ENCODE results near the gene PARP1.
"Not testable (repeated sequence)": the region's sequence is repeated elsewhere in the genome, so short reads cannot be mapped to it uniquely, and the experiment has no call there.

The PARP1 gene

GRCh38 chr1:226428791-226429461 is 21.0 kb upstream of the PARP1 start:
- DNase-seq, result peak; percentile 70

GRCh38 chr1:226428348-226428747 is 20.5 kb upstream of the PARP1 start:
- DNase-seq, result no peak

DNA sequence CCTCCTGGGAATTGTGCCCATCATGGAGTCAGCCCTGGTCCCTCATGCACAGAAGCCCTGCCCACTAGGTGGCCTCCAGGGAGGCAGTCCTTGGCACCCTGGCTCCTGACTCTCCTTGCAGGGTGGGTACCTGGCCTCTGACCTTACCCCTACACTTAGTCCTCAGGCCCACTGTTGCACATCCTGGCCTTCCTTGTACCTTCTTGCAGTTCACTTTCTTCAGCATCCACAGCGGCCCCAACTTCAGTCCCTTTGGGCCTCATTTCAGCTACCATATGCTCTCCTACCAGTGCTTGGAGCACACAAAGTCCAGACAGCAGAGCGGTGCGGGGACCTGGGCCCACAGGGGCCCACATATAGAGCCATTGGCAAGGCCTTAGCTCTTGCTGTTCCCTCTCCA is 19.2 kb upstream of the PARP1 start:
- no peak for DNase-seq

DNA sequence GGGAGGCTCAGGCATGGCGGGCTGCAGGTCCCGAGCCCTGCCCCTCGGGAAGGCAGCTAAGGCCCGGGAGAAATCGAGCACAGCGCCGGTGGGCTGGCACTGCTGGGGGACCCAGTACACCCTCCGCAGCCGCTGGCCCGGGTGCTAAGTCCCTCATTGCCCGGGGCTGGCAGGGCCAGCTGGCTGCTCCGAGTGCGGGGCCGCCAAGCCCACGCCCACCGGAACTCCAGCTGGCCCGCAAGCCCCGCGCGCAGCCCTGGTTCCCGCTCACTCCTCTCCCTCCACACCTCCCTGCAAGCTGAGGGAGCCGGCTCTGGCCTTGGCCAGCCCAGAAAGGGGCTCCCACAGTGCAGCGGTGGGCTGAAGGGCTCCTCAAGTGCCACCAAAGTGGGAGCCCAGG is 18.5 kb upstream of the PARP1 start:
- not testable (repeated sequence) for DNase-seq

DNA sequence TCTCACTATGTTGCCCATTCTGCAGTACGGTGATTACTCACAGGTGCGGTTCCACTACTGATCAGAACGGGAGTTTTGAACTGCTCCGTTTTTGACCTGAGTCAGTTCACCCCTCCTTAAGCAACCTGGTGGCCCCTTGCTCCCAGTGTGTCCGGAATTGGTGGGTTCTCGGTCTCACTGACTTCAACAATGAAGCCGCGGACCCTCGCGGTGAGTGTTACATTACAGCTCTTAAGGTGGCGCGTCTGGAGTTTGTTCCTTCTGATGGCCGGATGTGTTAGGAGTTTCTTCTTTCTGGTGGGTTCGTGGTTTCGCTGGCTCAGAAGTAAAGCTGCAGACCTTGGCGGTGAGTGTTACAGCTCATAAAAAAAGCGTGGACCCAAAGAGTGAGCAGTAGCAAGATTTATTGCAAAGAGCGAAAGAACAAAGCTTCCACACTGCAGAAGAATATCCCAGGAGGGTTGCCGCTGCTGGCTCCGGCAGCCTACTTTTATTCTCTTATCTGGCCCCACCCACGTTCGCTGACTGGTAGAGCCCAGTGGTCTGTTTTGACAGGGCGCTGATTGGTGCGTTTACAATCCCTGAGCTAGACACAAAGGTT is 17.6 kb upstream of the PARP1 start:
- DNase-seq, result no peak

GRCh38 chr1:226425004-226425378 is 17.1 kb upstream of the PARP1 start:
- DNase-seq, result no peak

DNA sequence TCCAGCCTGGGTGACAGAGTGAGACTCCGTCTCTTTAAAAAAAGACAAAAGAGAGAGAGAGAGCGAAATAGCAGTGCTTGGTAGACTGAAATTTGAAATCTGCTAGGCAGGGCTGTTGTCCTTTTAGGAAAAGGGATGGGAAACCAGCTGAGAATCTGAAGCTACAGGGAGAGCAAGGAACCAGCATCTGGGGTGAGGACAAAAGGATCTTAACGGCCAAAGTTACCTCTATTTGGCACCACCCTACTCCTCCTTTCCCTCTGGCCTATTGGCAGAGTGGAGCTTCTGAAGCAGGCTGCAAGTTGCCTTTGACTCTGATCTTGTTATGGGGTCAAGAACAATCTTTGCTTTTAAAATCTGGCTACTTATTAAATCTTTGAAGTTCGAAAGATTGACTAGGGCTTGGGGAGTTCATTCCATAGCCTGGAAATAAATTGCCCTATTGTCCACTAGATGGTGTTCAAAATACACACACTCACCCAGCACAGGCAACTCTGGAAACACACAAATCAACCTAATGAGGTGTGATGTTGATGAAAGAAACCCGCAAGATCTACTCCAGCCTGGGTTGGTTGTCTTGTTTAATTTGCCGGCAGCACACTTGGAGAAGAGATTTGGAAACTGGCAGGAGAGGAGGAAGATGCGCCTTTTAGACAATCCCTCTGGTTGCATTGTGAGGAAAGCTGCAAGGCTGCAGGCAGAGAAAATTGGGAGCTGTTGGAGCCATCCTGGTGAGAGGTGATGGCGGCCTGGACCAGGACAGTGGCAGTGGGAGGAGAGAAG is 16.5 kb upstream of the PARP1 start:
- peak; percentile 58 for DNase-seq

DNA sequence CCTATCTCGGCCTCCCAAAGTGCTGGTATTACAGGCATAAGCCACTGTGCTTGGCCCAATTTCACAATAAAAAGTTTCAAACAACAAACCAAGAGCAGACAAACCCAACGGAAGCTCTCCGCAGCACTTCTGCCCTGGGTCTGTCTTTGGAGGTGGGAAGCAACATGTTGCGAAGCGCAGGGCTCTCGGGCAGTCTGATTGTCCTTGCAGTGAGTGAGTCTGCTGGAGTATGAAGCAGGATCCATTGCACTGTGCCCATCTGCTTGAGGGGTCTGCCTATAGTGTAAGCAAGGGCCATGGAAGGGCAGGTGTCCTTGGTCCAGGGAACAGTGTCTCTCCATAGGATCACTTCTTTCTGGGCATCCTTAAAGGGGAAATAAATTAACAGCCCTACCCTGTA is 14.6 kb upstream of the PARP1 start:
- no peak for DNase-seq

DNA sequence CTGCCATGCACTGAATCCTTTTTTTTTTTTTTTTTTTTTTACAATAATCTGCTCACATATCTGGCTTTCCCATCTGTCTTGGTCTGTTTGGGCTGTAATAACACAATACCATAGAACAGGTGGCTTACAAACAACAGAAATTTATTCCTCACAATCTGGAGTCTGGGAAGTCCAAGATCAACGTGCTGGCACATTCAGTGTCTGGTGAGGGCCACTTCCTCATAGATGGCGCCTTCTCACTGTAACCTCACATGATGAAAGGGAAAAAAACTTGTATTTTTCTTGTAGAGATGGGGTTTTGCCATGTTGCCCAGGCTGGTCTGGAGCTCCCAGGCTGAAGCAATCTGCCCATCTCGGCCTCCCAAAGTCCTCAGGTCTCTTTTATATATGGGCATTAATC is 13.0 kb upstream of the PARP1 start:
- no peak for DNase-seq

DNA sequence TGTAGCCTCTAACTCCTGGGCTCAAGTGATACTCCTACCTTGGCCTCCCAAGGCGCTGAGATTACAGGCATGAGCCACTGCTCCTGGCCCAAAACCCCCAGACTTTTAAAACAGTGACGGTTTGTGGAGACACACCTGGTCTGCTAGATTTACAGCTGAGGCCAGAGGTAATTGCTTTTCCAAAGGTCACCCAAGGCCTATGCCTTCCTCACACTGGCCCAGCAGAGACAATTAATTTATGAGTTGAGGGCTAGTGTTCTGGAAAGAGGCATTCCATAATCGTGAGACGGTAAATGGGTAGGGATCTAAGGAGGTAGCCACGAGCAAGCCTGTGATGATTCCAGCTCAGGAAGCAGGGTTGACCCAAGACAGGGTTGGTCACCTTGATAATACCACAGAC is 12.4 kb upstream of the PARP1 start:
- no peak for DNase-seq

DNA sequence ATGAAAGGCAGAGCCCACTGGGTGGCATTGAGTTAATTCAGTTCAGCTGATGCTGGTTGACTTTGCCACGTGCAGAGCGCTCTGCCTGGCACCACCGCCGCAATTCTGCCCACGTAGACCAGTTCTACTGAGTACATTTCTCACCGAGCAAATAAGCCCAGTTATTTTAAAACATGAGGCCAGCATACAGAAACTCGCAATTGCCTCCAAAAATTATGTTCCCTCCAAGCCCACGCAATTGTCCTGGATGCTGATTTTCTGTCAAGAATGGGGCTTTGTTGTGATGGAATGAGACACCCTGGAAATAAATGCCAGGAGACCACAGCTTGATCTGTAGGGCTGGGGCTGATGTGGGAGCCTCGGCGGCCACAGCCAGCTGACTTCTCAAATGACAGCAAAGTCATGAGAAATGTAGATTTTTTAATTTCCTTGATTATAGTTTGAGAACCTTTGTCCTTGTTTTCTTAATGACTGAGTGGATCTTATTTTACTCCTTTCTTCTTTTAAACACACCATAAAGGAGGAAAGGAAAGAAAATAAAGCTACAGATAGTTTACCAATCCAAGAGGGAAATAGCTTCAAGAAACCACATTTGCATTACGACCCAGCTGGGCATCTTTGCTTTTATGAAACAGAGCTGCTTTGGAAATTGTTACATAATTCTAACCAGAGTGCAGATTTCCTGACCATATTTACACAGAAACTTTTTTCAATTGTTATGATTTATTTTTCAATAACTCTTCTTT is 11.6 kb upstream of the PARP1 start:
- no peak for DNase-seq

- no peak for DNase-seq
Measured at GRCh38 chr1:226417830-226418546, 10.1 kb upstream of the PARP1 start.

- no peak for DNase-seq
Measured at GRCh38 chr1:226417350-226417749, 9.5 kb upstream of the PARP1 start.

DNA sequence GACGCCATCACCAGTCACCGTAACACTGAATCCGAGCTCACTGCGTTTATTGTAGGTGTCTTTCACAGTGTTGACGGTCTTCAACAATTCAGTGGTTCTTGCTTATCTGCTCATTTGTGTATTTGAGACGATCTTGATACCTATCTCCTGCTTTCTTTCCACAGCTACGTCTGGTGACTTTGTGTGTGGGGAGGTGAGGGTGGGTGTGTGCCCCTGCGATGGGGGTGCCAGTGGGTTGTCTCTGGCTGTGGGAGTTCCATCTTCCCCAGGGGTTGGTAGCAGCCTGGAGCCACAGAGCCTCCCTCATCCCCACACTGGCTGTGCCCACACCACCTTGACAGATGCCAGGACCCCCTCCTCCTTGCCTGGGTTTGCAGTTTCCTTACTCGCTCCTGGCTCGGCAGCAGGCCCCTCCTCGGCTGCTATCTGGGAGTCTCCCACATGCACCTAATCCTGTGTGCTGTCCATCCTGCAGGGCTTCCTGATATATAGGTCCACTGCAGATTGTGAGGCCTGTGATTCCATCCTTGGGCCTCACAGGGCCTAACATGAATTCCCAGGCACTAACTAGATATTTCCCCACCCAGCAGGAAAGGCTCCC is 6.3 kb upstream of the PARP1 start:
- DNase-seq, result no peak

DNA sequence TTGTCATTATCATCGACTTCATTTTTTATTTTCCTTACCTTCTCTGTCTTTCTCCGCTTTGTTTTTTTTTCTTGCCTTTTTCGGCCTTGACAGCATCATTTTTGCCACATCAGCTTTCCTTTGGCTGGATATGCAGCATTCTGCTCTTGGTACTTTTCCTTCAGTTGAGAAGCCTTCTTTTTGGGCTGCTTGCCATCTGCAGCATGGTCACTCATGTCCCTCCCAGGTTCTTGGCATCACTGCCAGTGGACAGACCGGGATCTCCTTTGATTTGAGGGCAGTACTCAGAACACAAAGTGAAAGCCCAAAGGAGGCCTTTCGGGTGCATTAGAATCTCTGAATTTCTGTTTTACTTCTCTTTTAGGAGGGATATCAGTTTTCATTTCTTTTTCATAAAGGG is 3.7 kb upstream of the PARP1 start:
- DNase-seq, result no peak

DNA sequence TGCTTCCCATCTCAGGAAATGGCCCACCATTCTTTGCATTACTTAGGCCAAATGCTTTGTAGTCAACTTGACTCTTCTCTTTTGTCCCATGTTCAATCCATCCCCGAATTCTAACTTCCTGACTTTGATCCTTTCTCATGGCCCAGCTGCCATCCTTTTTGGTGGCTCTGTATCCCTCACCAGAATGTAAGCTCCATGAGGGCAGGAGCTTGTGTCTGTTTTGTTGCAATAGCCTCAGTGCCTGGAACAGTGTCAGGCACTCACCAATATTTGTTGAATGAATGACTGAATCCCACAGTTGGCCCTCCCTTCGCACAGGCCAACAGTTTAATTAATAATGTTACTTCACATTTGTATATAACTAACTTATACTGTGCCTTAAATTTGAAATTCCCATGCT is 3.1 kb upstream of the PARP1 start:
- no peak for DNase-seq

DNA sequence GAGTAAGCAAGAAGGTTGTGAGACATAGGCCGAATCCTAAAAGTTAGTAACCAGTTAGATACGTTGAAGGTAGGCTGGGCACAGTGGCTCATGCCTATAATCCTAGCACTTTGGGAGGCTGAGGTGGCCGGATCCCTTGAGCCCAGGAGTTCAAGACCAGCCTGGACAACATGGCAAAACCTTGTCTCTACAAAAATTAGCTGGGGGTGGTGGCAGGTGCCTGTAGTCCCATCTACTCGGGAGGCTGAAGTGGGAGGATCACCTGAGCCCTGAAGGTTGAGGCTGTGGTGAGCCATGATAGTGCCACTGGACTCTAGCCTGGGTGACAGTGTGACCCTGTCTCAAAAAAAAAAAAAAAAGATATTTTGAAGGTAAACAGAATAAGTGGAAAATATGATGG is 1.5 kb upstream of the PARP1 start:
- no peak for DNase-seq

DNA sequence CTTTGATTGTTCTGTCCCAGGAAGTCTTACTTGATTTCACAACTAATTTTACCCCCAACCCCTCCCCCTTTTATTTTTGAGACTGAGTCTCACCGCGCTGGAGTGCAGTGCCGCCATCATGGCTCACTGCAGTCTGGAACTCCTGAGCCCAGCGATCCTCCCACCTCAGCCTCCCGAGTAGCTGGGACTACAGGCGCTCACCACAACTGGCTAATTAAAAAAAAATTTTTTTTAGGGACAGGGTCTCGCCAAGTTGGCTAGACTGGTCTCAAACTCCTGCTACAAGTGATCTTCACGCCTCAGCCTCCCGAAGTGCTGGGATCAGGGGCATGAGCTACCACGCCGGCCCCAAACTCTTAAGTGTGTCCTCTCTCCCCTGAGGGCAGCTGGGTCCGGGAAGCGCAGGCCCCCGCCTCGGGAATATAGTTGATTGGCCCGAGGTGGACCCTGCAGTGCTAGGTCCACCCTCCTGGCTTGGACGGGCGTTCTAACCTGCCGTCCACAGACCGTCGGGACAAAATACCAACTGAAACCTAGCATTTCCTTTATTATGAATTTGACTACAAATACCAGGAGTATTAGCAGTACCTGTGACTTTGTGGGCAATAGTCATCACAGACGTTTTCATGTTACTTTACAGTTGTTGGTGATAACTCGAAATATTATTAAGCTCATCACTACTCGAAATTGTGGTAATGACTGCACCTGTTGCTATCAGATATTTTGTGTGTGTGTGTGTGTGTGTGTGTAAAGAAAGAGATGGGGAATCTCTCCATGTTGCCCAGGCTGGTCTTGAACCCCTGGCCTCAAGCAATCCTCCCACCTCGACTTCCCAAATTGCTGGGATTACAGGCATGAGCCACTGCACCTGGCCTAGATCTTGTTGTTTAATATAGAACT is 642 bp upstream of the PARP1 start:
- DNase-seq, result no peak

DNA sequence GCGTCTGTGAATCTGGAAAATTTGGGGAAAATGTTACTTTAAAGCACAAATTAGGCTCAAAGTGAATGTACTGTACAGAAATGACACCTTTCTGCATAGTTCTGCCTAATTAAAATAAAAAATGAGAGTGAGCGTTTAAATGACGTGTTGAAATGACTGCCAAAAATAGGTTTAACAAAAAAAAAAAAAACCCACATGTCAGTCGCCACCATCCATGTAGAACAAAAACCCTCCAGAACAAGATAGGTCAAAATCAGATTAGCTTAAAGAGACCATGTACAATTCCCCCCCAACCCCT is 745 bp downstream of the PARP1 start:
- DNase-seq, result no peak

DNA sequence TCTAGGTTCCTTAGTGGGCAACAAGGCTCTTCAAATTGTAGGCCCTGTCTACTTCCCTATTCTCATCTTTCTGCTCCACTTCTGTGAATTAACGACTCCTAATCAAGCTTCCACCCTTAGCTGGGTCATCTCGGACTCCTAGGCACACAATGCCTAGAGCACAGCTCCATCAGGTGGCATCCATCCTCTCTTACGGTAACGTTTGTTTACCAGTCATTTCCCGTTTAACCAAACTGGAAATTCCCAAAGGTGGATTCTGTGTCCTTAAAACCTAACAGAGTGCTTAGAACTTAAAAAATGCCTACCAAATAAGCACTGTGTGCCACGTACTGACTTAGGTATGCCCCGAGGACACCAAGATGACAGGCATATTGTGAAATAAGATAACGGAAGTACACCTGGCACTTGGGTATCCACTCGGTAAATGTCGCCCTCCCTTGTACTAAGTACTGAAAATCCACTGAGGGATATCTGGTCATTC is 1.5 kb downstream of the PARP1 start:
- peak; percentile 38 for DNase-seq

DNA sequence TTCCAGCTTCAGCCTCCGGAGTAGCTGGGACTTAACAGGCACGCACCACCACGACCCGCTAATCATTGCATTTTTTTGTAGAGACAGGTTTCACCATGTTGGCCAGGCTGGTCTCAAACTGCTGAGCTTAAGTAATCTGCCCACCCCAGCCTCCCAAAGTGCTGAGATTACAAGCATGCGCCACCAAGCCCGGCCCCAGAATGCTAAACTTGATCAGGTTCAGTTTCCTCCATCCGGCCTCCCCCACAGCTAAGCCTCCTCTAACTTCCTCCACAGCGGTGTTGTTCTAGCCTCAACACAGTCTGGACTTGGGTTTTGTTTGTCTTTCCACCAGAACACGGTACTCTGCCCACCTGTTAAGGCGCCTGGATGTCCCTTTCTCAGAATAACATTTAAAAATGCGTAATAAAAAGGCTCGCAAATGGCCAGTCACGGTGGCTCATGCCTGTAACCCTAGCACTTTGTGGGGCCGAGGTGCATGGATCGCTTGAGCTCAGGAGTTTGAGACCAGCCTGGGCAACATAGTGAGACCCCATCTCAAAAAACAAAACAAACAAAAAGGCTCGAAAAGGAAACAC is 2.4 kb downstream of the PARP1 start:
- no peak for DNase-seq
